Hippocampal formation (tissue), 2 donors: ENCODE results near the gene IL17D.
"Not testable (repeated sequence)": the region's sequence is repeated elsewhere in the genome, so short reads cannot be mapped to it uniquely, and the experiment has no call there.

Experiments
- DNase-seq, 2 donors: peaks; one replicate each; lab custom pipeline; 2025; lab: John Stamatoyannopoulos, UW

Gene IL17D

DNA sequence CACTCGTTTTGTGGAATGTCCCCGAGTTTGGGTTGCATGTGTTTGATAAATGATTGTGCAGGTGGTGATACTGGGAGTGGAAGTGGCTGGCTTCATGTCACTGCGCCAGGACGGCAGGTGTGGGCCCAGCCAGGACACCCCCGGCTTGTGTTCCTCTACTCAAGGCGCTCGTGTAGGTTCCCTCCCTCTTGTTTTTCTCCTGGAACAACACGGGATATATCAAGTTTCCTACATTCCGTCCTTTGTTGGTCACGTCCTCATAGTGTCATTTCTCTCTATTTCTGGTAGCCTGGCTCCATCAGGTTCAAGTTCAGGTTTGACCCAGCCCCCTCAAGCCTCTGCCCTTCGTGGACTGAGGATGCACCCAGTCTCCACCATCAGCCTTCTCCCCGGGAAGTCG is 16.3 kb downstream of the IL17D start:
- no peak for DNase-seq

DNA sequence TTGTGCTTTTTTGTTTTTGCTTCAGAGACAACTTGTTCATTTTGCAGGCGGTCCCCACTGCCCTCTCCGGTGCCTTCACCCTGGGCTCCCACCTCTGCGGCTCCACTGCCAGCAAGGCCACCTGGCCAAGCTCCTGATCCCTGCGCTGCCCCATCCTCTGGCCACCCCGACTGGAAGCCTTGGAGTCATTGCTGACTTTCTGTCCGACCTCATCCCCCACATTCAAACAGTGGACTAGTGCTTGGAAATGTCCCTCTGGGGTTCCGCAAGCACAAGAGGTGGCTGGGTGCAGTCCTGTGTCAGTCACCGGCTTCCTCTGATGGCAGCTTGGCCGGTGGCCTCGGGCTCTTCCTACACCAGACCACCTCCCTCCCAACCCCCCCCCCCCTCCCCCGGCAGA is 17.0 kb downstream of the IL17D start:
- DNase-seq, result no peak

DNA sequence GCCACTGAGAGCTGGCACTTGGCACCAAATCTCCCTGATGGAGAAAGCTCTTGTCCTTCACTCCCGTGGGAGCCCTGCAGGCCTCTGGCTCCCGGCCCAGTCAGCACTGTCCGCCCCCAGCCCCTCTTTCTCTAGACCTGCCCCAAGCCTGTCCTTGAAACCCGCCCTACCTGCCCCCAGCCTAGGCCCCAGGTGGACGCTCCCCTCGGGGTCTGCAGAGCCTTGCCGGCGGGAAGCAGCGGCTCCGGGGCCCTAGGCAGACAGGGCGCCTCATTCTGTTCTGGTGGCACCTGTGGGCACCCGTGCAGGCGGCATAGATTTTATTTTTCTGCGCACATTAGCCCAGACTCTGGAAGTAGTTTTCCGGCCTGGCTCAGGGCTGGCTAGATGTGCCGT is 17.6 kb downstream of the IL17D start:
- no peak for DNase-seq

DNA sequence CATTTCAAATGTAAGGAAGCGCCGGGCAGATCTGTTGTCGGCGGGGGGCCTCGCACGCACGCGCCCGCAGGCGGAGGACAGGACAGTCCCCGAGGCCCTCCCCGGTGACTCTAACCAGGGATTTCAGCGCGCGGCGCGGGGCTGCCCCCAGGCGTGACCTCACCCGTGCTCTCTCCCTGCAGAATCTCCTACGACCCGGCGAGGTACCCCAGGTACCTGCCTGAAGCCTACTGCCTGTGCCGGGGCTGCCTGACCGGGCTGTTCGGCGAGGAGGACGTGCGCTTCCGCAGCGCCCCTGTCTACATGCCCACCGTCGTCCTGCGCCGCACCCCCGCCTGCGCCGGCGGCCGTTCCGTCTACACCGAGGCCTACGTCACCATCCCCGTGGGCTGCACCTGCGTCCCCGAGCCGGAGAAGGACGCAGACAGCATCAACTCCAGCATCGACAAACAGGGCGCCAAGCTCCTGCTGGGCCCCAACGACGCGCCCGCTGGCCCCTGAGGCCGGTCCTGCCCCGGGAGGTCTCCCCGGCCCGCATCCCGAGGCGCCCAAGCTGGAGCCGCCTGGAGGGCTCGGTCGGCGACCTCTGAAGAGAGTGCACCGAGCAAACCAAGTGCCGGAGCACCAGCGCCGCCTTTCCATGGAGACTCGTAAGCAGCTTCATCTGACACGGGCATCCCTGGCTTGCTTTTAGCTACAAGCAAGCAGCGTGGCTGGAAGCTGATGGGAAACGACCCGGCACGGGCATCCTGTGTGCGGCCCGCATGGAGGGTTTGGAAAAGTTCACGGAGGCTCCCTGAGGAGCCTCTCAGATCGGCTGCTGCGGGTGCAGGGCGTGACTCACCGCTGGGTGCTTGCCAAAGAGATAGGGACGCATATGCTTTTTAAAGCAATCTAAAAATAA is 18.2 kb downstream of the IL17D start:
- no peak for DNase-seq

DNA sequence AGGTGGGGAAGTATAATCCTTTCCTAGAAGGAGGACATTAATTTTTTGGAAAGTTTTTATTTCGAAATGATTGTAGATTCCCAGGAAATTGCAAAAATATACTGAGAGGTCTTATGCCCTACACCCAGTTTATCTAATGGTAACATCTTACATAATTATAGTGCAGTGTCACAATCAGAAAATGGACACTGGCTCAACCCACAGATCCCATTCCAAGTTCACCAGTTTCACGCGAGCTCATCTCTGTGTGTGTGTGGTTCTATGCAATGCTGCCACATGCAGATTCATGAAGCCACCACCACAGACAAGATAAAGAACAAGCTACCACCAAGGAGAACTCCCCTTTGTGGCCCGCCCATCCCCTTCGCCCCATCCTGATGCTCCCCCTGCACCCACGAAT is 24.4 kb downstream of the IL17D start:
- no peak for DNase-seq

DNA sequence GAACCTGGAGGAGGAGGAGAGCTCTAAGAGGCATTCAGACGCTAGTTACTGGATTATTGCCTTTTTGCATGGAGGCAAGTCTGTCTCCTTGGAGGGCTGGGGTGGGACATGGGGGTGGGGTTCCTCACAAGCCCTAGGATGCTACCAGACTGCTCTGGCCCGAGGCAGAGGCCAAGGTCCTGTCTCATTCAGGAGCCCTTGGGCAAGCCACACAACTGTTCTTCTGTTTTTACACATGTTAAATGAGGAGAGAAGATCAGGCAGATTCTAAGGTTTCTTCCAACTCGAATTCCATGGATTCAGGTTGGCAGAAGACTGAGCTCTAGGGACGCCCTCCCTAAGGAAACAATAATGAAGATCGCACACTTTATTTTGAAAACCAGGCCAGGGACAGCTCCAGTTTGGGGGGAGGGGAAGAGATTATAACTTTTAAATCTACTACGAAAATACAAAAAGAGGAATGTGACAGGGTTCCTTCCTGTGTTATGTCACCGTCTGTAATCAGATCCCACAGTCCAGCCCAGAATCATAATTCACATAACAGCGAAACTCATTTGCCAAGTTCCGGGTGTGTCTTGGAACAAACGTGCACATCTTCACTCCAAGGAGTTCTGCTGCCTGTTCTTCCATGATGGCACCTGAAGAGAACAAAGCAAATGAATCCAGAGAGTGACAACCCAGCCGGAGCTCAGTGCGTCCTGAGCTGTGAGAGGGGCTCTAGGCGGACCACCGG is 25.2 kb downstream of the IL17D start:
- no peak for DNase-seq

DNA sequence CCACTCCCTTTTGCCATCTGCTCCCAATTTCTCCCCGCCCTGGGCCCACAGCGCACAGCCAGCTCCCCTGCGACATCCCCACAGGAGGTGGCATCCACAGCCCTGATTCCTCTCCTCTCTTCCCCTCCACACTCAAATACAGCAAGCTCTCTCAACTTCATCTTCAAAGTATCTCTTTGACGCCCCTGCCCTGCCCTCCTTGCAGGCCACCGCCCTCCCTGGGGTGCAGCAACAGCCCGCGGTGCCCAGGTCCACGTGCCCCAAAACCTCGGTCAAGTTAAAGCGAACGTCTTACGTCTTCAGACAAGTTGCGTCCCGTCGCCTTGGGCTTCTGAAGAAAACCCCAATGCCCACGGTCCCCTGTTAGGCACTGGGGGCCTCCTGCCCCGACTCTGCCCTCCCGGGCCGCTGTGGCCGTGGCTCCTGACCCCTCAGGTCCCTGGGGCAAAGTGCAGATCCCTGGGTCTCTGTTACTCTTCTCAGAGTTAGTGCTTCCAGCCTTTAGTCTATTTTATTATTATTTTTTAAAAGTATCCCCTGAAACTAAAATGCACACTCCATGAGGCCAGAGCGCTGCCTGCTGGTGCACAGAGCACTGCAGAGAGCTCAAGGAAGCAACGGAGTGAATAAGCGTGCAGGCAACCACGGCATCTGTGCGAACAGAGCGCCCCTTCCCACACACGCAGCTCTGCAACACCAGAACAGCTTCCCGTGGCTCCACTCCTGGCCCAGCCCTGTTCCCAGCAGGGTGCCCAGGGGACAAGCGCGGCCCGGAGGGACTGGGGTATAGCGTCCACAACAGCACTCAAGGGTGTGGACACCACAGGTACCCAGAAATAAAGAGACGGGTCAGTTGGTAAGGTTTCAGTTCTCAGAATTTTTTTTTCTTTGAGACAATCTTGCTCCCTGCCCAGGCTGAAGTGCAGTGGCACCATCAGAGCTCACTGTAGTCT is 26.4 kb downstream of the IL17D start:
- no peak for DNase-seq

DNA sequence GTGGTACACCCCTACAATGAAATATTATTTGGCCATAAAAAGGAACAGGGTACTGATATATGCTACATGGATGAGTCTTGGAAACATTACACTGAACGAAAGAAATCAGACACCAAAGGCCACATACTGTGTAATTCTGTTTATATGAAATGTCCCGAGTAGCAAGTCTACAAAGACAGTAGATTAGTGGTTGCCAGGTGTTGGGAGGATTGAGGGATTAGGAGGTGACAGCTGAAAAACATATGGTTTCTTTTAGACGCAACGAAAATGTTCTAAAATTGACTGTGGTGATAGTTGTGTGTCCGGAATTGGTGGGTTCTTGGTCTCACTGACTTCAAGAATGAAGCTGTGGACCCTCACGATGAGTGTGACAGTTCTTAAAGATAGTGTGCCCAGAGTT is 35.1 kb downstream of the IL17D start:
- DNase-seq, result no peak

DNA sequence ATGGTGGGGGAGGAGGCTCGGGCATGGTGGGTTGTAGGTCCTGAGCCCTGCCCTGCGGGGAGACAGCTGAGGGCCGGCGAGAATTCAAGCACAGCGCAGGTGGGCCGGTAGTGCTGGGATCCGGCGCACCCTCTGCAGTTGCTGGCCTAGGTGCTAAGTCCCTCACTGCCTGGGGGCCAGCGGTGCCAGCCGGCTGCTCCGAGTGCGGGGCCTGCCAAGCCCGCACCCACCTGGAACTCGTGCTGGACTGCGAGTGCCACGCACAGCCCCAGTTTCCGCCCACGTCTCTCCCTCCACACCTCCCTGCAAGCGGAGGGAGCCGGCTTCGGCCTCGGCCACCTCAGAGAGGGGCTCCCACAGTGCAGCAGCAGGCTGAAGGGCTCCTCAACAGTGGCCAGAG is 36.5 kb downstream of the IL17D start:
- DNase-seq, result no peak

DNA sequence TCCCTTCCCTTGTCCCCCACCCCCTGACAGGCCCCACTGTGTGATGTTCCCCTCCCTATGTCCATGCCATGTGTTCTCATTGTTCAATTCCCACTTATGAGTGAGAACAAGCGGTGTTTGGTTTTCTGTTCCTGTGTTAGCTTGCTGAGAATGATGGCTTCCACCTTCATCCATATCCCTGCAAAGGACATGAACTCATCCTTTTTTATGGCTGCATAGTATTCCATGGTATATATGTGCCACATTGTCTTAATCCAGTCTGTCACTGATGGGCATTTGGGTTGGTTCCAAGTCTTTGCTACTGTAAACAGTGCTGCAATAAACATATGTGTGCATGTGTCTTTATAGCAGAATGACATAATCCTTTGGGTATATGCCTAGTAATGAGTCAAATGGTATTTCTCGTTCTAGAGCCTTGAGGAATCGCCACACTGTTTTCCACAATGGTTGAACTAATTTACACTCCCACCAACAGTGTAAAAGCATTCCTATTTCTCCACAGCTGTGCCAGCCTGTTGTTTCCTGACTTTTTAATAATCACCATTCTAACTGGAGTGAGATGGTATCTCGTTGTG is 40.4 kb downstream of the IL17D start:
- DNase-seq, result not testable (repeated sequence)

DNA sequence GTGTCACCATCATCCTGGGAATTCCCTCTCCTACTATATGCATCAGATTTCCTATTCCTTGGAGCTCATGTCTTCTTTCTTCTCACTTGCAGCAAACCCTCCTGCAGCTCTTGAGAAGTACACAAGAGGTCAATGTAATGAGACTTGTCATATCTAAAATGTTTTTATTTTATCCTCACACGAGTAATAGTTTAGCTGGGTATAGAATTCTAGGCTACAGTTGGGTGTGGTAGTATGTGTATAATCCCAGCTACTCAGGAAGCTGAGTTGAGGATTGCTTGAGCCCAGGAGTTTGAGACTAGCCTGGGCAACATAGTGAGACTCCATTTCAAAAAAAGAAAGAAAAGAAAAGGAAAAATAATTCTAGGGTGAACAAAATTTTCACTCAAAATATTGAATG is 45.9 kb downstream of the IL17D start:
- no peak for DNase-seq

DNA sequence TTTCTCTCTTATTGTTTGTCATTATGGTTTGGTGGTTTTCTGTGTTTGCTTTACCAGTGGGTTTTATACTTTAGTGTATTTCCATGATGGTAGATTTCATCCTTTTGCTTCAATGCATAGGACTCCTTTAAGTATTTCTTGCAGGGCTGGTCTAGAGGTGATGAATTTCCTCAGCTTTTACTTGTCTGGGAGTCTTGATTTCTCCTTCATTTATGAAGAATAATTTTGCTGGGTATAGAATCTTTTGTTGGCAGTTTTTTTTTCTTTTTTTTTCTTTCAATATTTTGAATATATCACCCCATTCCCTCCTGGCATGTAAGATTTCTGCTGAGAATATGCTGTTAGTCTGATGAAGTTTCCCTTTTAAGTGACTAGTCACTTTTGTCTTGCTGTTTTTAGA is 50.5 kb downstream of the IL17D start:
- DNase-seq, result no peak

DNA sequence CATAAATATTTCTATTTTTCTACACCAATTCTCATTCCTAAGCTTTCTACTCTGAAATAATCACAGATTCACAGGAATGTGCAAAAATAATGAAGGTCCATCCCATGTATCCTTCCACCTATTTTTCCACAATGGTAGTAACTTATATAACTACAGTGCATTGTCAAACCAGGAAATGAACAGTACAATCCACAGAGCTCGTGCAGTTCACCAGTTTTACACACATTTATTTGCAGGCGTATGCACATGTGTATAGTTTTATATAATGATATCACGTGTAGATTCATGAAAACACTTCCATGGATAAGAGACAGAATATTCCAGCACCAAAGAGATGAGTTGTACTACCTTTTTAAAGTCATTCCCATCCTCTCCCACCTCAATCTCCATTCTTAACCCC is 57.4 kb downstream of the IL17D start:
- no peak for DNase-seq

DNA sequence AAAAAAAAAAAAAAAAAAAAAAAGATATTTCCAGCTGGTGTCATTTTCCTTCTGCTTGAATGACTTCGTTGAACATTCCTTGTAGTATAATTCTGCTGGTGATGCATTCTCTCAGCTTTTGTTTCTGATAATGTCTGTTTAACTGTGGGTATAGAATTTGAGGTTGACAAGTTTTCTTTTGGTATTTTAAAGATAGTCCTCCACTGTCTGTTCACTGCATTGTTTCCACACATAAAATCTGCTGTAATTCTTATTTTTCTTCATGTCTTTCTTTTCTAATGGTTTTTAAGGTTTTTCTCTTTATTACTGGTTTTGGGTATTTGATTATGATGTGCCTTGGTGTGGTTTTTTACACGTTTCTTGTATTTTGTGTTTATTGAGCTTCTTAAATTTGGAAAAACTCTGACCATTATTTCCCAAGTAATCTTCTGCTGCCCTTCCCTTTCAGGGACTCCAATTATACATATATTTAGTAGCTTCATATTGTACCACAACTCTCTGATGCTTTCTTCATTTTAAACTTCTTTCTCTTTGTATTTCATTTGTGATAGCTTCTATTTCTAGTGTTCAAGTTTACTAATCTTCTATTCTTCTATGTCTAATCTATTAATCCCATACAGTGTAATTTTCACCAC is 63.9 kb downstream of the IL17D start:
- DNase-seq, result no peak

DNA sequence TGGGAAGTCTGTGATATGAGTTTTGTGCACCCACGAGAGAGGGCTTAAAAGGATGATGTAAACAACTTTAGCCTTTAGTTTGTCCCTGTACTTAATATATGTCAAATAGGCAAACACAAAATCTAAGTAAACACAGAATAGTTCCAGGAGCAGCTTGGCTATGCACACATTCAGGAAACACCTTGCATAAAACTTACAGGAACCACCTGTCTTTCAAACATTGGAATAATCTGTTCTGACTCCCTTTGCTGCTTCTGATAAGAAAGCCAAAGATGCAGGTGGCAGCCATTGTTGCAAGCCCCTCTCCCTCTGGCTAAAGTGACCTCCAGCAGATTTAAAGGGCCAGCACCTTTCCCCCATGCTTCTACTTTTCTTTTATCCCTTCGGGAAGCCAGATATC is 65.6 kb downstream of the IL17D start:
- no peak for DNase-seq

DNA sequence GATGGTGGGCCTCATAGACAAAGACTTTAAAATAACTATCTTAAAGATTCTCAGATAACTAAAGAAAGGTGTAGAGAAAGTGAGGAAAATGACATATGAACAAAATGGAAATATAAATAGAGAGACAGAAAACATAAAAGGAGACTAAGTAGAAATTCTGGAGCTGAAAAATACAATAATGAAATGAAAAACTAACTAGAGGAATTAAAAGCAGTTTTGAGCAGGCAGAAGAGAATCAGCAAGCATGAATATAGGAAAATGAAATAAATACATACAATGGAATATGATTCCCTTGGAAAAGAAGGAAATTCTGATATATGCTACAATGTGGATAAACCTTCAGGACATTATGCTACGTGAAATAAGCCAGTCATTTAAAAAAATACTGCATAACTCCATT is 66.3 kb downstream of the IL17D start:
- no peak for DNase-seq
